Suppressor macrophage treated with lipopolysaccharide for 4 hours (primary cell): ENCODE measurements around the gene CCNB2.
"Not testable (repeated sequence)": the region's sequence is repeated elsewhere in the genome, so short reads cannot be mapped to it uniquely, and the experiment has no call there.

Source experiments
- DNase-seq: peaks from one replicate; pipeline ENCODE4 v3.0.0-alpha.2; 2020

CCNB2 gene

GRCh38 chr15:59104912-59105732 is at the start of gene CCNB2:
Gene CCNB2 (plus strand): TSS chr15:59105146. CDS start chr15:59105269, 123 bp downstream.
- peak; percentile 95 for DNase-seq

GRCh38 chr15:59059076-59059597 is 45.8 kb upstream of the CCNB2 start:
- no peak for DNase-seq

GRCh38 chr15:59060348-59060747 is 44.6 kb upstream of the CCNB2 start:
- DNase-seq = no peak

GRCh38 chr15:59063042-59063441 is 41.9 kb upstream of the CCNB2 start:
- peak; percentile 50 for DNase-seq

GRCh38 chr15:59069430-59069829 is 35.5 kb upstream of the CCNB2 start:
- DNase-seq = no peak

GRCh38 chr15:59074607-59075006 is 30.3 kb upstream of the CCNB2 start:
- DNase-seq = peak; percentile 55

- DNase-seq = no peak
These were observed 17.2 kb upstream of the CCNB2 start for GRCh38 chr15:59087731-59088130.

GRCh38 chr15:59094077-59094476 is 10.9 kb upstream of the CCNB2 start:
- DNase-seq = no peak

- no peak for DNase-seq
These were observed 8.5 kb upstream of the CCNB2 start for GRCh38 chr15:59096429-59096828.

- no peak for DNase-seq
These were observed 5.7 kb upstream of the CCNB2 start for GRCh38 chr15:59099162-59099685.

- no peak for DNase-seq
These were observed 389 bp upstream of the CCNB2 start for GRCh38 chr15:59104602-59104911.

- no peak for DNase-seq
These were observed 908 bp downstream of the CCNB2 start for GRCh38 chr15:59105854-59106253.

GRCh38 chr15:59111251-59111650 is 6.3 kb downstream of the CCNB2 start:
- no peak for DNase-seq

GRCh38 chr15:59115047-59115446 is 10.1 kb downstream of the CCNB2 start:
- no peak for DNase-seq

GRCh38 chr15:59116141-59116540 is 11.2 kb downstream of the CCNB2 start:
- no peak for DNase-seq

GRCh38 chr15:59116771-59117170 is 11.8 kb downstream of the CCNB2 start:
- no peak for DNase-seq

GRCh38 chr15:59119625-59120024 is 14.7 kb downstream of the CCNB2 start:
- DNase-seq = no peak

- DNase-seq = no peak
These were observed 16.0 kb downstream of the CCNB2 start for GRCh38 chr15:59120937-59121336.

- DNase-seq = no peak
These were observed 19.3 kb downstream of the CCNB2 start for GRCh38 chr15:59124261-59124660.

- DNase-seq = not testable (repeated sequence)
These were observed 20.7 kb downstream of the CCNB2 start for GRCh38 chr15:59125683-59126082.

GRCh38 chr15:59127255-59127654 is 22.3 kb downstream of the CCNB2 start:
- DNase-seq = peak; percentile 14

GRCh38 chr15:59131456-59131855 is 26.5 kb downstream of the CCNB2 start:
- no peak for DNase-seq

- DNase-seq = no peak
These were observed 27.1 kb downstream of the CCNB2 start for GRCh38 chr15:59131969-59132562.

- no peak for DNase-seq
These were observed 29.0 kb downstream of the CCNB2 start for GRCh38 chr15:59133929-59134427.
